ENCODE results near the gene TRIM58.

TRIM58 gene, protein sequence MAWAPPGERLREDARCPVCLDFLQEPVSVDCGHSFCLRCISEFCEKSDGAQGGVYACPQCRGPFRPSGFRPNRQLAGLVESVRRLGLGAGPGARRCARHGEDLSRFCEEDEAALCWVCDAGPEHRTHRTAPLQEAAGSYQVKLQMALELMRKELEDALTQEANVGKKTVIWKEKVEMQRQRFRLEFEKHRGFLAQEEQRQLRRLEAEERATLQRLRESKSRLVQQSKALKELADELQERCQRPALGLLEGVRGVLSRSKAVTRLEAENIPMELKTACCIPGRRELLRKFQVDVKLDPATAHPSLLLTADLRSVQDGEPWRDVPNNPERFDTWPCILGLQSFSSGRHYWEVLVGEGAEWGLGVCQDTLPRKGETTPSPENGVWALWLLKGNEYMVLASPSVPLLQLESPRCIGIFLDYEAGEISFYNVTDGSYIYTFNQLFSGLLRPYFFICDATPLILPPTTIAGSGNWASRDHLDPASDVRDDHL

DNA sequence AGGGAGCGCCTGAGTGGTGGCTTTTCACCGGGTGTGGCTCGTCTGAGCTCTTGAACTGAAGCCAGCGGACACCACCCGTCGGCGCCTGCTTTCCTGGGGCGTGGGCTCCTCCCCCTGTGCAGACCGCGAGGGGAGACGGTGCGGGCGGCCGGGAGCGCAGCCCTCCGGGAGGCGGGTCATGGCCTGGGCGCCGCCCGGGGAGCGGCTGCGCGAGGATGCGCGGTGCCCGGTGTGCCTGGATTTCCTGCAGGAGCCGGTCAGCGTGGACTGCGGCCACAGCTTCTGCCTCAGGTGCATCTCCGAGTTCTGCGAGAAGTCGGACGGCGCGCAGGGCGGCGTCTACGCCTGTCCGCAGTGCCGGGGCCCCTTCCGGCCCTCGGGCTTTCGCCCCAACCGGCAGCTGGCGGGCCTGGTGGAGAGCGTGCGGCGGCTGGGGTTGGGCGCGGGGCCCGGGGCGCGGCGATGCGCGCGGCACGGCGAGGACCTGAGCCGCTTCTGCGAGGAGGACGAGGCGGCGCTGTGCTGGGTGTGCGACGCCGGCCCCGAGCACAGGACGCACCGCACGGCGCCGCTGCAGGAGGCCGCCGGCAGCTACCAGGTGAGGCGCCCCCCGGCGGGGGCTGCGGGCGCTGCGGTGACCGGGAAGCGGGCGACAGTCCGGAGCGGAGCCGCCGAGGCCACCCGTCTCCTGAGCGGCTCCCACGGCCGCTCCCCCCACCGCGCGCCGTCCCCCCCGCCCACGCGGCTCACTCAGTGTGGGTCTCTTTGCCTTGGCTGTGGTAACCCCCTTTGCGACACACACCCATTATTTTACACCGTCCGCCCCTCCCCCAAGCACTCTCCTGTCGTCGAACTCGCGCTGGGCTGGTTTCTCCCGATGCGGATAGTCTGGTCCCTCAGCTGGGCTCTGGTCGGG, at the start of gene TRIM58:
Gene TRIM58, plus strand, starts transcription at position 119 of the 916 bp plus-strand sequence. Its CDS starts 60 bp downstream, at position 179.
- DNase-seq: no peak

DNA sequence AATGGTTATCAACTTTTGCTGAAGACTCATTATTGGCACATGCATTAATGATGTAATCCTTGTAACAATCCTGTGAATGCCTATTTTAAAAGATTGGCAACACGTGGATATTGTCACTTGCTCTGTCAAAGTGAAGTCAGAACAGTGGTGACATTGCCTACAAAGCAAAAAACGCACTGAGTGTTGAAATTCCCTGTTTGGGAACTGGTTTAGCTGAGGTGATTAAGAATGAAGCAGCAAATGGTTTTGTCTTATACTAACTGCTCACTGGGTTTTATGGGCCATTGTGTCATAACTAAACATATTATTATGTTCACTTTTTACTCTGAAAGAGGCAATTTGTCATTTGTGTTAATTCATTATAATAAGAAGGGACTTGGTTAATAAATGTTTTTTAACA, 44.4 kb upstream of the TRIM58 start:
- DNase-seq: no peak

DNA sequence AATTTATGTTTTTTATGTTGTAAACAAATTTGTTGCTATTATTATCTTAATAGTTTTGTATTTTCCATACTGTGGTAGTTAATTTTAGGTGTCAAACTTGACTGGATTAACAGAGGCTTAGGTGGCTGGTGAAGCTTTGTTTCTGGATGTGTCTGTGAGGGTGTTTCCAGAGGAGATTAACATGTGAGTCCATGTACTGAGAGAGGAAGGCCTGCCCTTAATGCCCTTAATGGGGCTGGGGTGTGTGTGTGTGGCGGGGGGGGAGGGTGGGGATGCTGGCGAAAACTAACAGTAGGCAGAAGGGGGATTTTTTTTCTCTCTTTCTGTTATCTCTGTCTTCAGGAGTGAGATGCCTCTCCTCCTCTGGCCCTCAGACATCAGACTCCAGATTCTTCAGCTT, 34.9 kb upstream of the TRIM58 start:
- no peak for DNase-seq

DNA sequence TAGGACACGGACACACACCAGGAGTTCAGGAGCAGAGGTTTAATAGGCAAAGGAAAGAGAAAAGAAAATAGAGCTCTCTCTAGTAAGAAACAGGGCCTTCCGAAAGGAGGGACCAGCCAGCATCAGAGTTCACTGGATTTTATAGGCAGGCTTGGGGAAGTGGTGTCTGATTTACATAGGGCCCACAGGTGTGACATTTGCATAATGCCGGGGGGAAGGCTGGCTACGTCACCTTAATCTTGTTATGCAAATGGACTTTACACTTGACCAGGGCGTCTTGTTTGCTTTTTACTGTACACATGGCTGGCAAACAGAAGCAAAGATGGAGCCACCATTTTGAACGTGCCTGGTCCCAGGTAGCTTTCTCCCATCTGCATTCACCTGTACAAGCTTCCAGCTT, 33.0 kb upstream of the TRIM58 start, which contains the start of gene OR14A16:
Gene OR14A16, minus strand, starts transcription at position 97 of the 400 bp plus-strand sequence. CDS start 8,390 bp downstream, outside the sequence.
- no peak for DNase-seq

DNA sequence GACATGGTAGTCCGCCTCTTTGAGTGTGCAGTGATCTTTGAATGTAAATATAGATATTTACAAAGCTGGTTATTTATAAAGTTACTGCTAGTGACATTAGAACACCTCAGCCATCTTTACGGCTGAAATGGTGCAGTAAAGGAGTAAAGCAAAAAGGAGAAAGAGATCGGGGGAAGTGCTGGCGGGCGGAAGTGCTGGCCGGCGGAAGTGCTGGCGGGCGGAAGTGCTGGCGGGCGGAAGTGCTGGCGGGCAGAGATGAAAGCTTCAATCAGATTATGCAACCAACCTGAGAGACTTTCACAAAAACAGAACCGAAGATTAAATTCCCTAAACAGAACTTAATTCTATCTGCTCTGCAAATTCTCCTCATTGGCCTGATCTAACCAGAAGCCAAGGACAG, 31.6 kb upstream of the TRIM58 start:
- DNase-seq: no peak

DNA sequence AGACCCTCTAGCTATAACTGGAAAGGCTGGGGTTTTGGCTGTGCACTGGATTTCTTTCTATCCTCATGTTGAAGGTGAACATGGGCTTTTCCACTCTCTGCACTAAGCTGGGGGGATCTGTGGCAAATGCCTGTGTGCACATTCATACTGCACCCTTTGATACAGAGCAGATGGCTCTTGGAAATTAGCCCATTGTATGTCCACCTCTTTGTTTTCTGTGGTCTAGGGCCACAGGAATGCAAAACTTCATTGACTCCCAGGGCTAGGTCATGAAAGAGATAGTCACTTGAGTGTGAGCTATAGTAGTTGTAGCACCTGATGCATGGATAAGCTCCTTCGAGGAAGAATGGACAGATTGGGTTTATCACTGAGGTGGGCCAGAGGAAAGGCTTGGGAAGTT, 27.3 kb upstream of the TRIM58 start:
- DNase-seq: no peak

DNA sequence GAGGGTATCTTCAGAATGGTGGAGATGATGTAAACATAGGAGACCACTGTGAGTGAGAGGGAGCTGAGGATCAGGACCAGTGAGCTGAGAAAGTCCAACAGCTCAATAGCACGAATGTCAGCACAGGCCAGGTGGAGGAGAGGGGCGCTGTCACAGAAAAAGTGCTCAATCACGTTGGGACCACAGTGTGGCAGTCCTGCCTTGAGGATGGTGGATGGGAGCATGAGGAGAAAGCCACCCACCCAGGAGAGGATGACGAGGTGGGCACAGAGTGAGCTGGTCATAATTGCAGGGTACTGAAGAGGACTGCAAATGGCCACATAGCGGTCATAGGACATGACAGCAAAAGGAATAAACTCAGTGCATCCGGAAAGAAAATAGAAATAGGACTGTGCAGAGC, 23.4 kb upstream of the TRIM58 start:
- no peak for DNase-seq

DNA sequence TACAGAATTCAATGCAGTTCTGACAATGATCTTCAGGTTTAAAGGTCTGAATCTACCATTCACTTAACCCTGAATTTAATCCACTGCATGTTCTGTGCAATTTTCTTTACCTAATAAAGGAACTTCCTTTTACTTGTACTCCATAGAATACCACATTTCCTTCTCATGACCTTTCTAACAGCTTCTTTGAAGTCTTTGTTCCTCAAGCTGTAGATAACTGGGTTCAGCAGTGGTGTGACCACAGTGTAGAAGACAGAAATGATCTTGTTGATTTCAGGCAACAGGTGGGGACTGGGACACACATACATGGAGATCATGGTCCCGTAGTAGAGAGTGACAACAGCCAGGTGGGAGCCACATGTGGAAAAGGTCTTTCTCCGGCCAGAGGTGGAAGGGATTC, 16.2 kb upstream of the TRIM58 start:
- no peak for DNase-seq

DNA sequence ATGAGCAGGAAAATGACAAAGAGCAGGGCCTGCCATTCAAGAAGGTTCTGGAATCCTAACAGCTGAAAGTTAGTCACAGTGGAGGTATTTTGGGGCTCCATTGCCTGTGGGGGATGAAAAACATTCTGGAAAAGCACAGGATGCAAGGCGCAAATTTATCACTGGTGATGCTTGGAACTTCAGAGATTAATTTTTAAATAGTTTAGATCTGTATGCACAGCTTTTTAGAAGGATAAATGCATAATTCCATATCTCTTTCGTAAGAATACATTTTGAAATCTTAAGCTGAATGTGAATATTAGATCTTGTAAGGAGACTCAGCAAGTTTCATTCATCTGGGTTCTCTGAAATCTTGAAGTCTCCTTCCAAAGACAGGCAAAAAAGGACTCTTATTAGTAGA, 15.2 kb upstream of the TRIM58 start, which contains the start of gene OR11L1:
Gene OR11L1, minus strand, starts transcription at position 101 of the 400 bp plus-strand sequence. Its CDS starts 0 bp downstream, at position 101.
- DNase-seq: no peak

DNA sequence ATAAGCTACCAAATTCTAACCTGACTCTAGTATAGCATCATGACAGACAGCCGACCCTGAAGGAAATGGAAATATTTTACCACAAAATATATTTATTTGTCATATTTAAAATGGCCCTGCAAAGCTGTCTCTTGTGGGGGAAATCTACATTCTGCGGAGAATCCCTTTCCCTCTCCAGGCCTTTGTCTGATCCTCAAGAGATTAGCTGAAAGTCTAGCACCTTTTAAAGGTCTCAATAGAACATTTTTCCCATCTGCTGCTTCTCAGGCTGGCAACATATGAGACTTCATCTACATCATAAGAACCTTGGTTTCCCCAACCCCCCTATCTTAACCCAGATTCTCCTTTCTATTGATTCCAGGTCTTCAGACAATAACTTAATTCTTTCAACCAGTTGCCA, 13.6 kb upstream of the TRIM58 start:
- DNase-seq: no peak

DNA sequence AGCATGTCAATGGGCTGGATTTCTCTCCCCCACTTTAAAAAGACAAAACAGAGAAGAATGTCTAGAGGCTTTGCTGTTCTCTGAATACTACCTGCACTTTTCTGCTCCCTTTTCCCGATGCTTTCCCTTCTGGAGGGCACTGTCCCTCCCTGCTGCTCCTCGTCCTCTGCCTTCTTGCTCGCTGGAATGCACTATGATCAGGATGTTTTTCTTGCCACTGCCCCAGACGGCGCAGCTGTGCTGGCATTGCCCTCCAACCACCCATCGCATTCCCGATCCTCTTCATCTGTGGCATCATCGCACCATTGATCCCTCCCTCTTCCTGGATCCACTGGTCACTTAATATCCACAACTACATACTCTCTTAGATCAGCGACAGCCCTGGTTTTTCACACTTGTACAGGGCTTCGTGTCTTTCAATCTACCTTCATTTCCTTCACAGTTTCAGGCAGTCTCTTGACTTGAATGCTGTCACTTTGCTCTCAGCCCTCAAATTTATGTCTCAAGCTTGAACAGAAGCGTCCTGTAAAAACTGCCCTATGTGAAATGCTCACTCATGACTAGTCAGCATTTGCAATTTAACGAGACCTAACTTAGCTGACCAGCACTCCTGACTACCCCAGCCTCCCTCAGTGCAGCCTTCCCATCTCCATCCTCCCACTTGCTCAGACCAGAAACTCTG, 11.8 kb upstream of the TRIM58 start:
- DNase-seq: no peak

DNA sequence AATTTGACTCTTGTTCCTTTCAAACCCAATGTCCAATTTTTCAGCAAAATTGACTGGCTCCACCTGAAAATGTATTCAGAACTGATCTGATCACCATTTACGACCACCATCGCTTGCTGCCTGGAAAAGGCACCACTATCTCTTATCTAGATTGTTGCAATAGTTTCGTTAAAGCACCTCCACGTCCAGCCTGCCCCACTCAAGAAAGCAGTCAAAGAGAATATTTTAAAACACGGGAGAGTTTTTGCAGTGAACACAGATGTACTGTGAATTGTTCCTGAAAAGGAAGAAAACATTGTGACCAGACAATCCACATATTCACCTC, 11.3 kb upstream of the TRIM58 start:
- no peak for DNase-seq

DNA sequence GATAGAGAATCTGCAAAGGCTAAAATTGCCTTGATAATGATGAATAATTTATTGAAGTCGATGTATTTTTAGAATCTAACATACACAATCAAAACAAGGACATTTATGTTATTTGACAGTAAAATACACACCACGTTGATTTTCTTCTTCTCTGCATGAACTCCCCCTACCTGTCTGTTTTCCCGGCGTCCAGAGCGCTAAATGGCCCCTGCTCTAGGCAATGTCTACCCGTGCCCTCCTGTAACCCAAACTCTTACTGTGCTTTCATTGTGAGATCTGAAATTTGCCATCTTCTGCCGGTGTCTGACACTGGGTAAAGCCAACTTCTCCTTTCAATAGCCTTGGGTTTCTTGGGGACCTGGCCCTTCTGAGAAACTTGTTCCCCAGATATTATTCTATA, 8.6 kb upstream of the TRIM58 start:
- no peak for DNase-seq

DNA sequence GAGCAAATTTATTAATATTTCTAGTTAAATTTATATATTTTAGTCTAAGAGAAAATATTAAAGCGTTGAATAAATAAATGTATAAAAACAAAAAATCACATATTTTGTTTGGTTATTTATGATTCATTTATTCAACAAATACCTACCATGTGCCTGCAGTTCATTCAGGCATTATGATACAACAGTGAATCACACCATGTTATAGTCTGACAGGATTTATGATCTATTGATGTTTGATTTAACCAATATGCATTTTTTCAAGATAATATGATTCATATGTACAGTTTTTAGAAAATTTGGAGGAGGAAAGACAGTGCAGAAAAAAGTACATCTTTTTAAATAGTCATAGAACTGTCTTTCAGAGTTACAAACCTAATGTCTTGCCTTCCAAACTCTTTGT, 7.4 kb upstream of the TRIM58 start:
- no peak for DNase-seq

DNA sequence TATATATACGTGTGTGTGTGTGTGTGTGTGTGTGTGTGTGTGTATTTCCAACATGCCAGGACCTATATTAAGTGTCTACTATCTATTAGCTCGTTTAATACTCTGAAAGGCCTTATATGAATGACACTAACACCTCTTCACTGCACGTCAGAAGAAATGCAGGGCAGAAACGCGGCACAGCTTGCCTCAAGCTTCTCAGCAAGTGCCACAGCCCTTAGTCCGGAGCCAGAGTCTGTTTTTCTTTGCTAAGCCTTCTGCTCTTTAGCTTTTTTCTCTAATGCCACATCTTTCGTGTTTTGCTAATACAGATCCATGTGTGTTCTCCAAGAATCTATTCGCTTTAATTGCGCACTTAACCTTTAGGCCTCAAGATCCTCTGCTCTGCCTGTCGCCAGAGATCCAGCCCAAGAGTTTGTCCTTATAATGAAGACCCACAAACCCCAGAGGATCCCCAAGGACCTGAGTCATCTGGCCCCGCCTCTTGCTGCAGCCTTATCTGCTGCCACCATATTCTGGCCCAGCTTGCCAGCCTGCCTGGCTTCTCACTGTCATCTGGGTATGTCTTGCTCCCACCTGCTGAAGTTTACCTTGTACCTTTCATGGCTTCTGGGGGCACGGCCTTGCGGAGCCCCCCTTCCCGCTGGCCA, 2.0 kb upstream of the TRIM58 start:
- DNase-seq: no peak

DNA sequence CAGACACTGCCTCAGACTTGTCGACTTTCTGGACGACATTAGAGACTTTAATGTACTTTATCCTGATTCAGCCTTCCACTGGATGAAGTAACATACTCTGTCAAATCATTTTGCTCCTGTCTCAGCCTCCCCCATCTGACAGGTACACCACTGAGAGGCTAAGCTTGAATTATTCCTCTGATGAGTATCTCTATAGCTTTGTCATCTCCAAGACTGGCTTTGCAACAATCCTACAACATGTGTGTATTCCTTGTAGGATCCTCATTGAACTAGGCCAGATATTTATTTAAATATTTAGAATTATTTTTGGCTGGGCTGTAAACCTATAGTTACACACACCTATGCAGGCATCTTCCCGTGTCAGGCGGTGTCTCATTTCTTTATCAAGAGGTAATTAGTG, 1.1 kb upstream of the TRIM58 start:
- no peak for DNase-seq

DNA sequence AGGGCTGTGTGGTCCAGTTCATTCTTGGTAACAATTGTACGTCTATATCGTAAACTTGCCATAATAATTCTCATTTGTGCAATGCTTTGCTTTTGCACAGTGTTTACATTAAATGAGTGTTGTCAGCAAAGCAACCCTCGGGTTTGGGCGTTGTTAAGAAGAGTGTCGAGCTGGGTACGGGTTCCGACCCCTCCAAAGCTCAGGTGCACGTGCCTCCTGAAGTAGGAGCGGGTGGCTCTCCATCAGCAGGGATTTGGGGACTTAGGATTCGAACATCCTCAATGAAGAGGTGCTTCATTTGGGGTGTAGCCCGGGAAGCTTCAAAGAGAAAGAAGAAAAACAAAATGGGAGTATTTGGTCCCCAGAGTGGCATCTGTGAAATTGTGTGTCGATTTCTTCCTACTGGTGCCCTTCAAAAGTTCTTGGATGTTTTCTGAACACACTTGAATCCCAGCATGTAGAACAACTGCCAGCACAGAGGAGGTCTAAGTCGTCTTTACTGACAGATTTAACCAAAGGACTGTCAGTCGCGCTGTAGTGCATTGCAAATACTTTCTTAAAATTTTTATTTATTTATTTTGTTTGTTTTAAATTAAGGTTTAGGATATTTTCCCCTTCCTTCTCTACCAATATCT, 1.1 kb downstream of the TRIM58 start:
- no peak for DNase-seq

DNA sequence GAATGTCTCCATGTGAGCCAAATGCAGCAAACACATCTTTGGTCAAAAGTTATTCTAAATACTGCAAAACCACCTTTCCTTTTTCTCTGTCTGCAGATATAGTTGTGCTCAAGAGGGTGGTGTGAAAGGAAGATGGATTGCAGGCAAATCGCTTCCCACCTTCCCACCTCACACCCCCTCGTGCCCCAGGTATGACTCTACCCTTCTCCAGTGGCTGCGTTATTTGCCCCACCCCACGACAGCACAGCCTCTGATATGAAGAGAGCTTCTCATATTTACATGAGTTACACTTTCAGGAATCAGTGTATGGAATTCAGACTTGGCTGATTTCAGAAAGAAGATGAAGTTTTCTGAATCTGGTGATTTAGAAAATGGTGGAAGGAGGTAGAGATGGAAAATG, 5.8 kb downstream of the TRIM58 start:
- no peak for DNase-seq

DNA sequence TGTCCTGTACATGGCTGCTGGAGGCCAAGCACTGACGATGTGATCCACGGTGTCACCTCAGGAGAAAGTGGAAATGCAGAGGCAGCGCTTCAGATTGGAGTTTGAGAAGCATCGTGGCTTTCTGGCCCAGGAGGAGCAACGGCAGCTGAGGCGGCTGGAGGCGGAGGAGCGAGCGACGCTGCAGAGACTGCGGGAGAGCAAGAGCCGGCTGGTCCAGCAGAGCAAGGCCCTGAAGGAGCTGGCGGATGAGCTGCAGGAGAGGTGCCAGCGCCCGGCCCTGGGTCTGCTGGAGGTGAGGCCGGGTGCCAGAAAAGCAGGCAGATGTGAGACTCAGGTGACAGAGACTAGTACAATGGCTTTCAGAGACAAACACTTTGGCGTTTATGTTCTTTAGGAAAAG, 7.7 kb downstream of the TRIM58 start:
- no peak for DNase-seq

DNA sequence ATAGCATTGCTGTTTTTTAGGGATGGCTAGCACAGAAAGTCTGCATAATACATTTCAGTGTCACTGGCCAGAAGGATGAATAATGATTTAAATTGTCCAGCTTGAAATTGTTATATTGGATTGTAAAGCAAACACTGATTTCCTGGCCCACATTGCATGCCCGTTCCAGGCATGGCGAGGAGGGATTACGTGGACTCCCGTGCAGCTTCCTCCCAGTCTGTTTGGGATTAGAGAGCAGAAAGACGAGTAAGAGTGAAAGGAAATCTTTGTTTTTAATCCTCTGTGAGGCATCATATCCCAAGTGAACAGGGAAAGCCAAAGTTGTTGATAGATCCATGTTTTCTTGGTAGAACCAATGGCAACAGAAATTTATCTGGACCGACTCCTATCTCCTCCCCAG, 8.4 kb downstream of the TRIM58 start:
- DNase-seq: no peak

DNA sequence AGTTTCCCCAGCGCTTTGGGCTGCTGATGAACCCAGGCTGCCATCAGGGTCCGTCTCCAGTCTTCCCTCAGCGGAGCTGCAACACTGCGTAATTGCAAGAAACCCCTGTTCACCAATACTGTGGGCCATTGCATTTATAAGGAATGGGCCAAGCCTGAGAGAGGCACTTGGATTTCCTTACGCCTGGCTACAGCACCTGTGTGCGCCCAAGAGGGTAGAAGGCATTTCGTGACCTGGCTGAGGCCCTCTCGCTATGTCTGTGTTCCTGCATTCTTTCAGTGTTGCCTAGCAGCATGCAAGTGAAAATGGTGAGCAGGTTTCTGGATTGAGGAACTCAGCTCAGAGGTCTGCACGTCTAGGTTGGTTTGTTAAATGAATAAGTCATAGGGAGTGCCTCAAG, 26.4 kb downstream of the TRIM58 start:
- DNase-seq: no peak

DNA sequence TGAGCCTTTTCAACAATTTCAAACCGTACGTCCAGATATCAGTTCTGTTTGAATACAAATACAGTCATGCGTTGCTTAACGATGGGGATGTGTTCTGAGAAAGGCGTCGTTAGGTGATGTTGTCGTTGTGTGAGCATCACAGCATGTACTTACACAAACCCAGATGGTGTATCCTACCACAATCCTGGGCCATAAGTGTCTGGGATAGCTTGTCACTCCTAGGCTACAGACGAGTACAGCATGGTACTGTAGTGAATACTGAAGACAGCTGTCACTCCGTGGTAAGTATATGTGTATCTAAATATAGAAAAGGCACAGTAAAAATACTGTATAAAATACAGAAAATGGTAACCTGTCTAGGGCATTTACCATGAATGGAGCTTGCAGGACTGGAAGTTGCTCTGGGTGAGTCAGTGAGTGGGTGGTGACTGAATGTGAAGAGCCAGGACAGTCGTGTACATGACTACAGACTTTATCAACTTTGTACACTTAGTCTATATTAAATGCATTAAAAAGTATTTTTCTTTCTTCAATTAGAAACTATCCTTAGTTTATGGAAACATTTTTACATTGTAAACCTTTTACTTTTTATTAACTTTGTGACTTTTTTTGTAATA, 27.9 kb downstream of the TRIM58 start:
- no peak for DNase-seq
